Breast epithelium (tissue), 3 donors: ENCODE data around the gene ASAP3.

Source experiments
- CTCF ChIP-seq, 3 donors: fragments of 450-650 bp; IDR thresholded peaks; one replicate each; pipeline ENCODE4 v1.5.1; 2016 to 2017; ENCODE audit warnings: antibody characterized with exemption in 3 of 3, mild to moderate bottlenecking in 3 of 3, moderate library complexity in 3 of 3
- POLR2A ChIP-seq: fragments of 450-650 bp; IDR thresholded peaks from one replicate; pipeline ENCODE4 v1.6.1; 2016; ENCODE audit warnings: antibody characterized with exemption, mild to moderate bottlenecking, moderate library complexity

DNA sequence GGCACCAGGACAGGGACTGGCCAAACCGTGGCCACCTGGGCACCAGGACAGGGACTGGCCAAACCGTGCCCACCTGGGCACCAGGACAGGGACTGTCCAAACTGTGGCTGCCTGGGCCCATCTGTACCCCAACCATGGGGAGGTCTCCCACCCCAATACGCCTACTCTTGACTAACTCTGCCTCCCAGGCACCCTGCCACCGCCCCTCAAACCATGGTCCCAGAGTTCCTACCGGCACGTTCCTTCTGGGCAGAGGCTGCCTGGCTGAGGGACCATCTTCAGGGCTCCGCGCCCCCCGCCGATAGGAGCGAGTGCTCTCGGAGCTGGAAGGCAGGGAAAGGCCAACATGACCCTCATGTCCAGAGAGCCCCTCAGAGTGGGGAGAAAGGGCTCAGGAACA, 53.2 kb downstream of the ASAP3 start:
- TF ChIP-seq POLR2A, result no peak
- TF ChIP-seq CTCF (IDR thresholded peaks at IDR 0.05), result no peak
